GM20431 (cell line): Measurements from ENCODE around the gene SLC2A1.

Source experiments
- in situ Hi-C: fragments of 300-500 bp; cut with MseI, MboI; formaldehyde crosslinking; loops from one replicate; pipeline ENCODE4 v1.15.0; 2020; ENCODE audit warnings: low sequenced_read_pairs; ENCODE audit not compliant: unreplicated experiment

Gene SLC2A1

DNA sequence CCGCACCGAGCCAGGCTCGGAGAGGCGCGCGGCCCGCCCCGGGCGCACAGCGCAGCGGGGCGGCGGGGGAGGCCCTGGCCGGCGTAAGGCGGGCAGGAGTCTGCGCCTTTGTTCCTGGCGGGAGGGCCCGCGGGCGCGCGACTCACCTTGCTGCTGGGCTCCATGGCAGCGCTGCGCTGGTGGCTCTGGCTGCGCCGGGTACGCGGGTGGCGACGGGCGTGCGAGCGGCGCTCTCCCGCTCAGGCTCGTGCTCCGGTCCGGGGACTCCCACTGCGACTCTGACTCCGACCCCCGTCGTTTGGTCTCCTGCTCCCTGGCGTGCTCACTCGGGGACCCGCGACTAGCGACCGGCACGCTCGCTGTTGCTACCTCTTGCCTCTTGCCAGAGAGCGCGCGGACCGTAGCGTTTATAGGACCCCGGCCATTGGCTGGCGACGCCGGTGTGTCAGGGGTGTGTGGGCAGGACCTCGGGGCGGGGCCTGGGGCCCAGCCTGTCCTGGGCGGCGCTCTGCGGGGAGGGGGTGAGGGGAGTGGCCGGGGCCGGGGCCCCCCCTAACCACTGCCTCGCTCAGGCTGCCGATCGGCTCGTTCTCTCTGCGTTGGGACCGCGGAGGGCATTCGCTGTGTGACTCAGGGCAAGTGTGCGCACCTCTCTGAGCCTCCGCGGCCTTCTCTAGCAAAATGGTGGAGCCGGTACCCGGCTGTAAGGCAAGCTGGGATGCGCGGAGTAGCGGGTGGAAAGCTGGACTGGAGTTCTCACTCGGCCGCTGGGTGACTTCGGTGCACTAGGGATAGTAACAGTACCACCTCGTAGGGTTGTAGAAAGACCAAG, at the start of gene SLC2A1:
SLC2A1 (minus strand) TSS at position 381 of the 832 bp plus-strand sequence; CDS start at position 164, 217 bp downstream.
- in situ Hi-C loops, result no loop called here

DNA sequence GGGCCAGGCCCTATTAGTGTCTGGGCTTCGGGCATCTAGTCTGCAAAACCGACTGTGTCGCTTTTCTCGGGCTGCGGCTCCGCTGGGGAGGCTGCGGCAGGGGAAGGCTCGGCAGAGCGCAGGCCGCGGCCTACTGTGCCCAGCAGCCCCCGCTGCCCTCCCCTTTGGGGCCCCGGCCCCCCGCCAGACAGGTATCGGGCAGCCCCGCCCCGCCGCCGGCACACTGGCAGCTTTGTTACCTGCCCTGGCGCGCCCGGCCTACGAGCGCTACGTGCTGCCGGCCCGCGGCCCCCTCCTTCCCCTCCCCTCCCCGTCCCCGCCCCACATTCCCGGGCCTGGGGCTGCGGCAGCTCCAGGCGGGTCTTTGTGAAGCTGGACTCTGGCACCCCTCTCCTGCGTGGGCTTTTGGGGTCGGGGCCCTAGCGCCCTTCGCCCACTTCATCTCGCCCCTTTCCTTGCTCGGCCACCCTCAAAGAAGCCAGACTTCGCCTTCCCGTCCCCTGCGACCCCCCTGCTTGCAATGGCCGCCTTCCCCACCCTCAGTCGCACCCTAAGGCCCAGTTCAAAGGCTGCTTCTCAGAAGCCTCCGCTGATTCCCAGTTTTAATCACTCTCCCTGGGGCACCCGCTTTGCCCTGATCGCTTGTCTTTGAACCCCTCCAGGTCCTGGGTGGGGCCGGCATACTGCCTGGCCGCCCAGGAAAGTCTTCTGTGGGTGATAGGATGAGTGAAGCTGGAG, 48.9 kb upstream of the SLC2A1 start:
- in situ Hi-C loops, result no loop called here

DNA sequence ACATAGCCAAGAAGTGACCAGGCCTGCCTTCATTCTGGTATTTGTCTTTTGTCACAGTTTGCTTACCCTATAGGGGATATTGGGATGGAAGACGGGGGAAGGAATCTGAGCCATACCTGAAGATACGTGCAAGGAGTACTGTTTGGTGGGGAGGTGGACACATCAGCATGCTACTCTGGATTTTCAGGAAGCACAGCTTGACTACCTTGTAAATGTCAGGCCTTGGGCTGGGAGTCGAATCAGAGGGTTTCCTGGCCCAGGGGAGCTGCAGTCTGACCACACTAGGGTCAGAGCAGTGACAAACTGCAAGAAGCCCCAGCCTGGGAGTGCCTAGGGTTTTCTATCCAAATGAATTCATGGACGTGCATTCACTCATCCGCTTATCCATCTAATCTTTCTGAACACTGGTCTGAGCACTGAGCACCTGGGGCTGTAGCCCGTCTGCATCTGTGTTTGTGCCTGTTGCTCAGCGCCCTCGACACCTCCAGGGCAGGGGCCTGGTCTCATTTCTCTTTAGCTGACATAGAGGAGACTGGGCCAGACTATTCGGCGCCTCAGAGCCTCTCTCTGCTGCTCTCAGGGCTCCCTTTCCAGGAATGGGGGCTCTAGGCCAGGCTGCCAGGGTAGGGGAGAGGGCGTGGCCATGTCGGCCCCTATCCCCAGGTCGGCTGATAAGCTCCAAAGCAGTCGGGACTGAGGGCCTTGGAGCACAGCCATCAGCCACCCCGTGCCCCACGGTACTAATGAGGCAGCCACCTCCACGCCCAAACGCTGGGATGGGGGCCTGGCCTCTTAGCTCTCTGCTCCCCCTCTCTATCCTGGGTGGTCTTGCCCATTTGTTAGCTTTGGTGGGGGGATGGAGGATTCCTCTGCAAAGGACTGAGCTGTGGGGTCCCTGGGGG, 47.0 kb upstream of the SLC2A1 start:
- in situ Hi-C loops, result no loop called here

DNA sequence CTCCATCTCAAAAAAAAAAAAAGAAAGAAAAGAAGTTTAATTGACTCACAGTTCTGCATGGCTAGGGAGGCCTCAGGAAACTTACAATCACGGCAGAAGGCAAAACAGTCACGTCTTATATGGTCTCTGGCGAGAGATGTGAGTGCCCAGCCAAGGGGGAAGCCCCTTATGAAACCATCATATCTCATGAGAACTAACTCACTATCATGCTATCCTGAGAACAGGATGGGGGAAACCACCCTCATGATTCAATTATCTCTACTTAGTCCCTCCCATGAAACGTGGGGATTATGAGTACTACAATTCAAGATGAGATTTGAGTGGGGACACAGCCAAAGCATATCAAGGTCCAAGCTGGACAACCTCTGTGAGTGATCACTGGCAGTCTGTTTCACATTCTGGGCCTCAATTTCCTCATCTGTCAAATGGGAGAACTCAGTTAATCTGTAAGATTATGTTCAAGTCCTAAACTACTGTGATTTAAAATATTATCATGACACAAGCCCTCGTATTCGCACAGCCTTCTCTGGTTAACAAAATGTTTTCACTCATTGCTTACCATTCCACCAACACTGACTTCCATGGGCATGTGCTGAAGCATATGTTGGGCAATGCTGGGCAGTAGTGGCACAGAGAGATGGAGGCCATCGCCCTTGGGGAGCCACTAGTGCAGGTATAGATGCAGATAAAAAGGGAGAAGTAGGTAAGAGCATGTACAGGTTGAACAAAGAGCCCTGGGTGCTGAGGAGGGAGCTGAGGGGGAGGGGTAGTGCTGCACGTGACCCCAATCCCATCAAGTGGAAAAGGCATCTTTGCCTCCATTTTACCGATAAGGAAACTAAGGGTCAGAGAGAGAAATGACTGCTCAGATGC, 46.2 kb upstream of the SLC2A1 start:
- in situ Hi-C loops, result no loop called here

DNA sequence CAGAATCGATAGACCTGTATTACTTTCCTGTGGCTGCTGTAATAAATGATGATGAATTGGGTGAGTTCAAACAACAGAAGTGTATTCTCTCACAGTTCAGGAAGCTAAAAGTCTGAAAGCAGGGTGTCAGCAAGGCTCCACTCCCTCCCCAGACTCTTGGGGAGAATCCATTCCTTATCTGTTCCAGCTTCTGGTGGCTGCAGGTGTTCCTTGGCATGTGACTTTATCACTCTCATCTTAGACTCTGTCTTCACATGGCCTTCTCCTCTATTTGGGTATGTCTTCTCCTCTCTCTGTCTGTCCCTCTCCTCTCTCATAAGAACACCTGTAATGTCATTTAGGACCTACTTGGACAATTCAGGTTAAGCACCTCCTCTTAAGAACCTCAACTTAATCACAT, 44.1 kb upstream of the SLC2A1 start:
- in situ Hi-C loops, result no loop called here

DNA sequence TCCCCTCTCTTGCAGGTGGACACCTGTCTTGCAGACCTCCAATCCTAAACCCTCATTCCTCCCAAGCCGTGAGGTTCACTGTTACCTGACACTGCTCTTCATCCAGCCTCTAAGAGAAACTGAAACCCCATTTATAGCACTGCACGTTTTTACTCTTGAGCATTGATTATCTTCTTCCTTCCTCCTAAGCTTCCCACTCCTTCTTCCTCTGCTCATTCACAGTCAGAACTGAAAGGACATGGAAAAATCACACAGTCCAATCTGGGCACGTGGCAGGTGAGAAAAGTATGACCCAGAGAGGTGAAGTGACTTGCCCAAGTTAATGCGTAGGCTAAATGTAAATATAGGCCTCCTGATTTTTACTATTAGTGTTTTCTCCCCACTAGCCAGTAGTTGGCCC, 43.4 kb upstream of the SLC2A1 start:
- in situ Hi-C loops, result no loop called here

DNA sequence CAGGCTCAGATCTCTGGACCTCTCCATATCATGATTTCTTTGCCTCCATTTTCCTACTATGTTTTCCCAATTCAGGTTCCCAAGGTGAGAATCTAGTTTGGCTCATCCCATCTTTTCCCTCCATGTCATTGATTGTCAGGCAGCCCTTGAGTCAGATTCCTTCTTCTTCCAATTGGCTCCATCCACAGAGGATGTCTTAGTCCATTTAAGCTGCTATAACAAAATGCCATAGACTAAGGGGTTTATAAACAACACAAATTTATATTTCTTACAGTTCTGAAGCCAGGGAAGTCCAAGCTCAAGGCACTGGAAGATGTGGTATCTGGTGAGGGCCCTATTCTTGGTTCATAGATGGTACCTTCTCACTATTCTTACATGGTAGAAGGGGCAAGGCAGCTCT, 42.8 kb upstream of the SLC2A1 start:
- in situ Hi-C loops, result no loop called here

DNA sequence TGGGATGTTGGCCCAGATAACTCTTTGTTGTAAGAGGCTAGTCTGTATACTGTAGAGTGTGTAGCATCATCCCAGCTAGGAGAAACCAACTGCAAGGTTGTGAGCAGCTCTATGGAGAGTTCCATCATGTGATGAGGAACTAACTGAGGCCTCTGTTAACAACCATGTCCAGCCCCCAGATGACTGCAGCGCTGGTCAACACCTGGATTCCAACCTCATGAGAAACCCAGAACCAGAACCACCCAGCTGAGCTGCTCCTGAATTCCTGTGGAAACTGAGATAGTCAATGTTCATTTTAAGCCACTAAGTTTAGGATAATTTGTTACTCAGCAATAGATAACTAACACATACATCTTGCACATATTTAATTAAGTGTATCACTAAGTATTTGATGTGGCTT, 41.6 kb upstream of the SLC2A1 start:
- in situ Hi-C loops, result no loop called here

DNA sequence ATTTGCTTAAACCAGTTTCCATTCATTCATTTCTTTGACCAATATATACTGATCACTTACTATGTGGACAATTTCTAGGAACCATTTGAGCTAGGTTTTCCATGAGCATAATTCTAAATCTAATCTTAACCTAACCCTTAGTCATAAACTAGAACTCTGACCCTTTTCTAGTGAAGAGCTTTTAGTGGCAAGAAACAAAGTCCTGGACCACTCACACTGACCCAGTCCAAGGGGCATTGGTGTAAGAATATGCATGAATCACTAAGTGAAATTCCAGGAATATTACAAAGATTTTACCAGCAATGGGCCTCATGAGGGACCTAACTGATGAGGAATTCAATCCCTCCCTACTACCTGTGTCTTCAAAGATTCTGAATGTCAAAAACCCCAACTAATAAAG, 40.6 kb upstream of the SLC2A1 start:
- in situ Hi-C loops, result no loop called here

DNA sequence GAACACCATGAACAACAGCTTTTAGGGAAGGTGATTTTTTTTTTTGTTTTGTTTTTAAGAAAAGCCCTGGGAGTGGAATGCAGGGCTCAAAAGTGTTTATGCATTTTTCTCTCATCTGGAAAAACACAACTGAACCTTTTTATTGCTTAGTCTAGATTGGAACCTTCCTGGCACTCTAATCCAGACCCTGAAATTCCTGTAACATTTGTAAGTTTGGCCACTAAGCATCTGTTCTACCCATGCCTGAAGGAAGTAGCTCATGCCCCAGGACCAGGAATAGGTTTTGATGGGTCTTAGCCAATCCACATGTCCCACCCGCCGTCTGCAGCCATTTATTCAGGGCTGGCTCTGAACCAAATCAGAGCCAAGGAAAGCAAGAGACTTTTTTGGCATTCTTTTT, 39.7 kb upstream of the SLC2A1 start:
- in situ Hi-C loops, result no loop called here

DNA sequence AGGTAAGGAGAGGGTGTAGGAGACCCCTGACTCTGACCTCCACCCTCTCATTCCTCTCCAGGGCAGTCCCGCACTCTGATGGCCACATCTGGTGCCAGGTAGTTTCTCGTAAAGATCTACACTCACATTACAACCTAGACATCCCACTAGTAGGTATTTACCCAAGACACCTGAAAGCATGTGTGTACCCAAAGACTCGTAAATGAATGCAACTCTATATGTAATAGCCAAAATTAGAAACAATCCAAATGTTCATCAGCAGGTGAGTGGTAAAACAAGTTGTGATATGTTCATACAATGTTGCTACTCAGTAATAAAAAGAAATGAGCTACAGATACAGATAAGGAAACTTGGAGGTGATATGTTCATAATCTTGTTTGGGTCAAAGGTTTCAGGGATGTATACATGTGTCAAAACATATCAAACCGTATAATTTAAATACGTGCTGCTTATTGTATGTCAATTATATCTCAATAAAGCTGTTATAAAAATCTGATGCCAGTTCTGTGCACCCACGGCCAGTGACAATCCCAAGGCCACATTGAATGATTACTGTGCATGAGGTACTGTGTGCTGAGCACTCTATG, 37.8 kb upstream of the SLC2A1 start:
- in situ Hi-C loops, result no loop called here

DNA sequence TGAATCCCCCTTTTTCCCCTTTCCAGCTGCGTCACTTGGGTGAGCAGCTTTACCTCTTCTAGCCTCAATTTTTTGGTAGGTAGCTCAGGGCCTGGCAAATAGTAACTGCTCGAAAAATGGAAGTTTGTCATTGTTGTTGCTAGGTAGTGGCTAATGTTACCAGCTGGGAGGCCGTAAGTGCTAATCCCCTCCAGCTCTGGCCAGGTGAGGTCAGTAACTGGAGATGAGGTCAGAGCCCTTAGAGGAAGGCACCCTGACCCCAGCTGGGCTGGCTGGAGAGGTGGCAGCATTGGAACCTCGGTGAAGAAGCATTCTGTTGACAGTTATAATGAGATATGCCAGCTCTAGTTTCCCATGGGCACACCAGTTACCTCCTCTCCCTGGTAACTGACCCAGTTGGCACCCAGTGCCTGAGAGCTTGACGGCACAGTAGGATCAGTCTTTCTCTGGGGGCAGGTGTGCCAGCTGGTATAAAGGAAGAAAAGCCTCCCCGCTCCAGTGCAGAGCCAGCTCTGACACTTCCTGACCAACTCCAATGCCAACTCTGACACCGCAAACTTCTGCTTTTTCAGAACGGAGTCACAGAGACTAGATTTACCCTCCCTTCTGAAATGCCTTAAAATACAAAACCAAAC, 35.0 kb upstream of the SLC2A1 start:
- in situ Hi-C loops, result no loop called here

DNA sequence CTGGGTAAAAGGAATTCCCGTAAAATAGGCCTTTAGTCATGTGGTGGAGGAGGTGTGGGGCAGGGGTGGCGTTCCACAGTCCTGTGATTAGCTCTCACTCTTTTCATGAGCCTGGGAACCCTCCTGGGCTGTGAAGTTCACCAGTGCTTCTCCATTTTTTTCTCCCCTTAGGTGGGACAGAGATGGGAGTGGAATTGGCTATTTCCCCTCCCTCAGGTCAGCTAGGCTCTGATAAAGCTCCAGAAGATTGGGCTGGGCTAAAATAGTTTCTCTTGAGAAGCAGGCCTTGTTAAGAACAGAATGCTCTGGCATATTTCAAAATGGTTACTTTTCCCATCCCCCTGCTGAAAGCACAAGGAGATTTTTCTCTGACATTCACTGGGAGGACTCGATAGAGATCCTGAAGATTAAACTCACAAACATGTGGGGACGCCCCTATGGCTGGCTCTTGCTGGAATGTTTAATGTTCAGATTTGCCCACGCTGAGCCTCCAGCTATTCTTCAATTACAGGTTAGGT, 33.4 kb upstream of the SLC2A1 start:
- in situ Hi-C loops, result no loop called here

DNA sequence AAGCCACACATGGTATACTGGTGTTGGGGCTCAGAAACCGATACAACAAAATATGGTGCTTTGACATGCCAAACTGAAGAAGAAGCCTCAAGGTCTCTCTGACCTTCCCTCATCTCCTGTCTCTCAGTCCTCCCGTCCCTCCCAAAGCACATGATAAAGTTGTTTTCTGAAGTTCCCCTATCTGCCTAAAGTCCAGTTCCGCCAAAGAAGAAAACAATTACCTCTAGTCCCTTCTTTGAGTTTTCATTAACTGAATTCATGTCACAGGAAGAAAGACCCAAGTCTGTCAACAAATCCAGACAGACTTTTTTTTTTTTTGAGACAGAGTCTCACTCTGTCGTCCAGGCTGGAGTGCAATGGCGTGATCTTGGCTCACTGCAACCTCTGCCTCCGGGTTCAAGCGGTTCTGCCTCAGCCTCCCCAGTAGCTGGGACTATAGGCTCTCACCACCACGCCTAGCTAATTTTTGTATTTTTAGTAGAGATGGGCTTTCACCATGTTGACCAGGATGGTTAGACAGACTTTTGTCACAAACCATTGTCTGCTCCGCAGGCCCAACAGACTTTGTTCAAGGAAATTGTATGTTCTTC, 32.2 kb upstream of the SLC2A1 start:
- in situ Hi-C loops, result no loop called here

DNA sequence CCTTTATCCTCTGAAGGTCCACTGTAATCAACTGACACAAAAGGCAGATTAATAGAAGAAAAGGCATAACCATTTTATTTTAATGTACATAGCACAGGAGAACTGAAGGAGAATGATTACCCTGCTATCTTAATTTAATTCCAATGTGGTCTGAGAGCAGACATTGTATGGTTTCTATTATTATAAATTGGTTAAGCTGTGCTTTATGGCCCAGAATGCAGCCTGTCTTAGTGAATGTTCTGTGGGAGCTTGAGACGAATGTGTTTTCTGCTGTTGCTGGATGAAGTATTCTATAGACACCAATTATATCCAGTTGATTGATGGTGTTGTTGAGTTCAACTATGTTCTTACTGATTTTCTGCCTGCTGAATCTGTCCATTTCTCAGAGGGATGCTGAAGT, 25.0 kb upstream of the SLC2A1 start:
- in situ Hi-C loops, result no loop called here

DNA sequence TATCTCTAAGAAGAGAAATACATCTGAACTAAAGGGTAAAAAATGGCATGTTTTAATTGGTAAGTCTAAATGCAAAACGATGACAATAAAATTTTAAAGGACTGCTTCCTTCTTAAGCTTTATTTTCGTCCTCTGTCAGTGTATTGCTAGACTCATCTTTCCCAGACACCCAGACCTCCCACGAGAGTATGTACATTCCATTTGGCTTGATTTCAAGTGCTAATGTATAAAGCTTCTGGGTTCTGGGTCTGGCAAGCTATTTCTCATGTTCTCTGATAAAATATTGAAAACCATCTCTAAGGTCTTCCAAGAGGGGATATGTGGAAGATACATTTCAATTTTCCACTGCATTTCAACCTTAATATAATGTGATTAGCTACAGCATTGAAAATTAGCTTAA, 24.6 kb upstream of the SLC2A1 start:
- in situ Hi-C loops, result no loop called here

DNA sequence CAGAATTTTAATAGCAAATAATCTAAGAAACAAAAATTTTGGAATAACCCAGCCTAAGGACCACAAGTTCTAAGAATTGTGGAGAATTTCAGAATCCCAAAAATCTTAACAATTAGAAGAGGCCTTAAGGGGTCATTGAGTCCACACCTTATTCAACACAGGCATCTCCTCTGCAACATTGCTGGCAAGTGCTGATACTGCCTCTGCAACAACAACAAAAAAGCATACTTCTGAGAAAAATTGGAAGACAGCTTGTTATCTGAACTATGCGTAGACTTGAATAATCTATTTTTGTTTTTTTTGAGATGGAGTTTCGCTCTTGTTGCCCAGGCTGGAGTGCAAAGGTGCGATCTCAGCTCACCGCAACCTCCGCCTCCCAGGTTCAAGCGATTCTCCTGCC, 24.0 kb upstream of the SLC2A1 start:
- in situ Hi-C loops, result no loop called here

DNA sequence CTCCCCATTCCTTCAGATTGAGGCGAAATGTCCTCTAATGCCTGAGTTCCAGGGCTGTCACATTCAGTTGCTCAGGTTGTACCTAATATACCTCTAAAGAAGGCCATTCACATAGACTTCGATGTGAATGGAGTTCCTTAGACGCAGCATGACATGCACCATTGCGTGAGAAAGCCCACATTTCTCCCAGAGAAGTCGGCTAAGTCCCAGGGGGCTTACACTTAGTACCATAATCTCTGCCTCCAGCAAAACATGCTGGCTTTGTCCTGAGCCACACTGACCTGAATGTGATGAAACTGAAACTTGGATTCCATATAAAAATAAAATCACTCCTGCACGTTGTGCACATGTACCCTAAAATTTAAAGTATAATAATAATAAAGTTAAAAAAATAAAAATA, 23.2 kb upstream of the SLC2A1 start:
- in situ Hi-C loops, result no loop called here
